Neural cell (in vitro differentiated cells): Measurements from ENCODE around the gene BGN. TPM values are rescaled to one million over a fixed set of nuclear protein-coding genes. Genes with fewer than 3 reads are reported as not detected.

Experiments
- H2AFZ ChIP-seq: fragments of 200-600, 300-800 bp; sonication (generic), shearing (Covaris generic); 2 replicates; pipeline ENCODE4 v1.6.0; 2014; ENCODE audit warnings: low read depth, mild to moderate bottlenecking, antibody characterized with exemption, low read length, moderate library complexity
- H3F3A ChIP-seq: fragments of 200-600 bp; shearing (Covaris generic); 2 replicates; pipeline ENCODE4 v1.6.1; 2016; ENCODE audit warnings: mild to moderate bottlenecking, moderate library complexity, mixed read lengths, antibody characterized with exemption, low read length; ENCODE audit not compliant: insufficient read depth, poor library complexity, severe bottlenecking
- H3K27ac ChIP-seq: fragments of 200-600, 300-800 bp; sonication (generic), shearing (Covaris generic); 2 replicates; pipeline ENCODE4 v1.5.1; 2014; ENCODE audit warnings: mild to moderate bottlenecking, low read length, moderate library complexity
- H3K27me3 ChIP-seq: fragments of 300-800, 200-600 bp; sonication (generic), shearing (Covaris generic); 2 replicates; pipeline ENCODE4 v1.6.0; 2014; ENCODE audit warnings: mild to moderate bottlenecking, low read depth, low read length, moderate library complexity; ENCODE audit not compliant: insufficient read depth
- H3K36me3 ChIP-seq: fragments of 300-800, 200-600 bp; sonication (generic), shearing (Covaris generic); 2 replicates; pipeline ENCODE4 v1.5.1; 2014; ENCODE audit warnings: mild to moderate bottlenecking, antibody characterized with exemption, low read length, moderate library complexity; ENCODE audit not compliant: insufficient read depth
- H3K4me2 ChIP-seq: fragments of 300-800, 200-600 bp; sonication (generic), shearing (Covaris generic); 2 replicates; pipeline ENCODE4 v1.6.0; 2014; ENCODE audit warnings: mild to moderate bottlenecking, low read length
- H3K4me3 ChIP-seq: fragments of 300-800, 200-600 bp; sonication (generic), shearing (Covaris generic); 2 replicates; pipeline ENCODE4 v1.5.1; 2014; ENCODE audit warnings: mild to moderate bottlenecking, low read length, moderate library complexity
- H3K79me2 ChIP-seq: fragments of 200-600 bp; shearing (Covaris generic); replicated peaks from 2 replicates; pipeline ENCODE4 v1.6.0; 2014; ENCODE audit warnings: mild to moderate bottlenecking, low read length, moderate library complexity; ENCODE audit not compliant: insufficient read depth
- H3K9ac ChIP-seq: fragments of 300-800, 200-600 bp; sonication (generic), shearing (Covaris generic); 2 replicates; pipeline ENCODE4 v1.6.1; 2016; ENCODE audit warnings: mild to moderate bottlenecking, low read length, mixed read lengths
- H3K9me2 ChIP-seq: fragments of 200-600 bp; shearing (Covaris generic); 2 replicates; pipeline ENCODE4 v1.6.1; 2016; ENCODE audit warnings: mild to moderate bottlenecking, low read length, mixed read lengths; ENCODE audit not compliant: insufficient read depth
- H3K9me3 ChIP-seq: fragments of 200-600, 300-800 bp; sonication (generic), shearing (Covaris generic); 2 replicates; pipeline ENCODE4 v1.6.1; 2016; ENCODE audit warnings: mild to moderate bottlenecking, mixed run types, low read length, moderate library complexity, mixed read lengths
- H4K20me1 ChIP-seq: fragments of 200-600 bp; shearing (Covaris generic); 2 replicates; pipeline ENCODE4 v1.6.1; 2016; ENCODE audit warnings: mild to moderate bottlenecking, mixed run types; ENCODE audit not compliant: insufficient read depth
- EP300 ChIP-seq: fragments of 450-650 bp; conservative IDR thresholded peaks from 2 replicates; pipeline ENCODE4 v1.6.1; 2014; ENCODE audit warnings: antibody characterized with exemption, mild to moderate bottlenecking, moderate library complexity; ENCODE audit not compliant: poor library complexity, severe bottlenecking
- EZH2 ChIP-seq: fragments of 200-600, 300-800 bp; shearing (Covaris generic), sonication (generic); IDR thresholded peaks from 2 replicates; pipeline ENCODE4 v1.6.1; 2014; ENCODE audit warnings: antibody characterized with exemption, low read length, borderline replicate concordance, mild to moderate bottlenecking; ENCODE audit not compliant: insufficient read depth, poor library complexity, severe bottlenecking
- MXI1 ChIP-seq: fragments of 450-650 bp; conservative IDR thresholded peaks from 2 replicates; pipeline ENCODE4 v1.6.1; 2014; ENCODE audit warnings: antibody characterized with exemption, mild to moderate bottlenecking; ENCODE audit not compliant: poor library complexity, severe bottlenecking
- POLR2AphosphoS5 ChIP-seq: IDR thresholded peaks from 2 replicates; pipeline ENCODE4 v1.6.1; 2012
- RAD21 ChIP-seq: fragments of 450-650 bp; conservative IDR thresholded peaks from 2 replicates; pipeline ENCODE4 v1.6.1; 2014; ENCODE audit warnings: antibody characterized with exemption, mild to moderate bottlenecking, moderate library complexity
- SMC3 ChIP-seq: fragments of 450-650 bp; conservative IDR thresholded peaks from 2 replicates; pipeline ENCODE4 v1.6.1; 2014; ENCODE audit warnings: antibody characterized with exemption, mild to moderate bottlenecking, moderate library complexity; ENCODE audit not compliant: poor library complexity
- TAF1 ChIP-seq: IDR thresholded peaks from 2 replicates; pipeline ENCODE4 v1.6.1; 2012; ENCODE audit warnings: low read depth
- polyA plus RNA-seq: library from polyadenylated mRNA; depleted of rRNA; stranded (reverse); fragments of >200 nt; gene quantifications from 2 replicates; pipeline ENCODE4 v1.2.3, GENCODE V29; 2014
- TF ChIP-seq, protein P1 (sequence below): fragments of 450-650 bp; IDR thresholded peaks from 2 replicates; pipeline ENCODE4 v1.5.1; 2014; ENCODE audit warnings: antibody characterized with exemption, mild to moderate bottlenecking, moderate library complexity; ENCODE audit not compliant: poor library complexity, severe bottlenecking
- TF ChIP-seq, protein P2 (sequence below): IDR thresholded peaks from 2 replicates; pipeline ENCODE4 v1.6.1; 2012; ENCODE audit warnings: borderline replicate concordance

Gene BGN
- polyA plus RNA-seq, 1 donor from 2014 or later: not detected

DNA sequence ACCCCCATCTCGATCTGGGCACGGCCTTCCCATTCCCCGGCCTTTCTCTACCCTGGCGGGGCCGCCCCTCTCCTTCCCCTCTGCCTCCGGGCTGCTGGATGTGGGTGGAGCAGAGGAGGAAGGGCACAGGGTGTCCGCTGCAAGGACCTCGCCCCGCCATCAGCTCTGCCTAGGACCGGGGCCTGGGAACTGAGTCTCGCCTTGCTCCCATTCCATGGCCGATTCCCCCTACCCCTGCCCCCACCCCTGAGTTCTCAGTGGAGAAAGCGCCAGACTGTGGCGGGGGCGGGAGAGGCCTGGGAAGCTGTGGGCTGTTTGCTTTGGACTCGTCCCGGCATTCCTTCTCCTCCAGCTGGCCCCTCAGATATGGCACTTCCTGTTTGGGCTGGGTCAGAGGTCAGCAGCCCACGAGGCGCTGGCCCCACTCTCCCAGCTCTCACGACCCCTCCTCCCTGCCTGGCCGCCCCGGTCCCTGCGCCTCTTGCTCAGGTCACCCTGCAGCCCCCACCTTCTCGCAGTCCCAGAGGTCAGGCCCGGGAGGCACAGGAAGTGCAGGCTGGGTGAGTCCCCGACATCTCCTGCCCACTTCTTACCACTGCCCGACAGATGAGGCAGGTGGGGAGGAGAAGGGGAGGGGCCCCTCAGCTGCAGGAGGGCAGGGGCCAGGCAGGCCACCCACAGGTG lies 6.4 kb upstream of the BGN start:
- H3K27me3 ChIP-seq: no peaks in the 10 kb centered on the region
- H3K36me3 ChIP-seq: no peaks in the 10 kb centered on the region
- no peaks in the 10 kb centered on the region for H4K20me1 ChIP-seq
- H3K9me3 ChIP-seq: no peaks in the 10 kb centered on the region
- H3K9me2 ChIP-seq: no peaks in the 10 kb centered on the region
- no peak overlapping the region for H3K4me3 ChIP-seq
- no peak for TF ChIP-seq SMC3
- TF ChIP-seq TAF1: no peak
- TF ChIP-seq EZH2: no peak
- no peak for TF ChIP-seq RAD21
- TF ChIP-seq POLR2AphosphoS5: no peak
- TF ChIP-seq, protein P1, sequence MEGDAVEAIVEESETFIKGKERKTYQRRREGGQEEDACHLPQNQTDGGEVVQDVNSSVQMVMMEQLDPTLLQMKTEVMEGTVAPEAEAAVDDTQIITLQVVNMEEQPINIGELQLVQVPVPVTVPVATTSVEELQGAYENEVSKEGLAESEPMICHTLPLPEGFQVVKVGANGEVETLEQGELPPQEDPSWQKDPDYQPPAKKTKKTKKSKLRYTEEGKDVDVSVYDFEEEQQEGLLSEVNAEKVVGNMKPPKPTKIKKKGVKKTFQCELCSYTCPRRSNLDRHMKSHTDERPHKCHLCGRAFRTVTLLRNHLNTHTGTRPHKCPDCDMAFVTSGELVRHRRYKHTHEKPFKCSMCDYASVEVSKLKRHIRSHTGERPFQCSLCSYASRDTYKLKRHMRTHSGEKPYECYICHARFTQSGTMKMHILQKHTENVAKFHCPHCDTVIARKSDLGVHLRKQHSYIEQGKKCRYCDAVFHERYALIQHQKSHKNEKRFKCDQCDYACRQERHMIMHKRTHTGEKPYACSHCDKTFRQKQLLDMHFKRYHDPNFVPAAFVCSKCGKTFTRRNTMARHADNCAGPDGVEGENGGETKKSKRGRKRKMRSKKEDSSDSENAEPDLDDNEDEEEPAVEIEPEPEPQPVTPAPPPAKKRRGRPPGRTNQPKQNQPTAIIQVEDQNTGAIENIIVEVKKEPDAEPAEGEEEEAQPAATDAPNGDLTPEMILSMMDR: no peak
- TF ChIP-seq, protein P2, sequence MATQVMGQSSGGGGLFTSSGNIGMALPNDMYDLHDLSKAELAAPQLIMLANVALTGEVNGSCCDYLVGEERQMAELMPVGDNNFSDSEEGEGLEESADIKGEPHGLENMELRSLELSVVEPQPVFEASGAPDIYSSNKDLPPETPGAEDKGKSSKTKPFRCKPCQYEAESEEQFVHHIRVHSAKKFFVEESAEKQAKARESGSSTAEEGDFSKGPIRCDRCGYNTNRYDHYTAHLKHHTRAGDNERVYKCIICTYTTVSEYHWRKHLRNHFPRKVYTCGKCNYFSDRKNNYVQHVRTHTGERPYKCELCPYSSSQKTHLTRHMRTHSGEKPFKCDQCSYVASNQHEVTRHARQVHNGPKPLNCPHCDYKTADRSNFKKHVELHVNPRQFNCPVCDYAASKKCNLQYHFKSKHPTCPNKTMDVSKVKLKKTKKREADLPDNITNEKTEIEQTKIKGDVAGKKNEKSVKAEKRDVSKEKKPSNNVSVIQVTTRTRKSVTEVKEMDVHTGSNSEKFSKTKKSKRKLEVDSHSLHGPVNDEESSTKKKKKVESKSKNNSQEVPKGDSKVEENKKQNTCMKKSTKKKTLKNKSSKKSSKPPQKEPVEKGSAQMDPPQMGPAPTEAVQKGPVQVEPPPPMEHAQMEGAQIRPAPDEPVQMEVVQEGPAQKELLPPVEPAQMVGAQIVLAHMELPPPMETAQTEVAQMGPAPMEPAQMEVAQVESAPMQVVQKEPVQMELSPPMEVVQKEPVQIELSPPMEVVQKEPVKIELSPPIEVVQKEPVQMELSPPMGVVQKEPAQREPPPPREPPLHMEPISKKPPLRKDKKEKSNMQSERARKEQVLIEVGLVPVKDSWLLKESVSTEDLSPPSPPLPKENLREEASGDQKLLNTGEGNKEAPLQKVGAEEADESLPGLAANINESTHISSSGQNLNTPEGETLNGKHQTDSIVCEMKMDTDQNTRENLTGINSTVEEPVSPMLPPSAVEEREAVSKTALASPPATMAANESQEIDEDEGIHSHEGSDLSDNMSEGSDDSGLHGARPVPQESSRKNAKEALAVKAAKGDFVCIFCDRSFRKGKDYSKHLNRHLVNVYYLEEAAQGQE: no peak
- TF ChIP-seq MXI1: no peak
- no peak for TF ChIP-seq EP300
- H3K79me2 ChIP-seq: no peaks in the 10 kb centered on the region
- no peak overlapping the region for H3K4me2 ChIP-seq
- H3K9ac ChIP-seq: no peak overlapping the region
- no peak overlapping the region for H2AFZ ChIP-seq
- no peaks in the 10 kb centered on the region for H3F3A ChIP-seq
- no peak overlapping the region for H3K27ac ChIP-seq

DNA sequence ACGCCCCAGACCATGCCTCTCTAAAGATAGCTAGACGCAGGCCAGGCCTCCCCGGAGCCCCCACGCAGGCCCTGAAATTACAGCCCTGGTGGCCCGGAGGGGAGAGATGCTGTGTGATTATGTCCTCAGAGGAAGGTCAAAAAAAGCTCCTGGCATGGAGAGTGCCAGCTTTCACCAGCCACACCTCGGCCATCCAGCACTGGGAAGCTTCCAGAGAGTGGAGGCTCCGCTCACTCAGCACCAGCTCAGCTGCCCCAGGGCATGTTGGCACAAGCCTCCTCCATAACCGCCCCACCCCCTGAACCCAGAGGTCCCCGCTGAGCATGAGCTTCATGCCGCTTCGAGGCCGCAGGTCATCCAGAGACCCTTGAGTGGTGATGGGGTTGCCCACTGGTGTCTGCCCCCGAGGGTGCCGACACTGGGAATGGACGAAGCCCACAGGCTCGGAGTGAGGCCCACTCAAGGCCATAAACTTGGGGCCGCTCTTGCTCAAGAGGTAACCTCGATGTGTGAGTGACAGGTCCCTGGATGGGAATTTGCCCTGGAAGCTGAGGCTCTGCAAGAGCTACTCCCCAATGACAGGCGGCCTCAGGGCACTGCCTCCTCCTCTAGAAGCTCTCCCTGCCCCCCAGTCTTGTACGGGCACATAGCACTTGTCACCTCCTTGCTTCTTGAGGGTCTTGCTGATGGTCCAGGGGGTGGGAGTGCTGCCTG lies 4.4 kb upstream of the BGN start:
- Histone ChIP-seq H3F3A (no peaks in the 10 kb centered on the region), H4K20me1 (no peaks in the 10 kb centered on the region)
- TF ChIP-seq, protein P1: no peak
- no peak for TF ChIP-seq RAD21
- no peak for TF ChIP-seq TAF1
- TF ChIP-seq EZH2: no peak

More for the DNA sequence above, 4.4 kb upstream of the BGN start:
- no peak overlapping the region for H2AFZ ChIP-seq
- H3K79me2 ChIP-seq: no peaks in the 10 kb centered on the region
- H3K4me2 ChIP-seq: no peak overlapping the region
- H3K4me3 ChIP-seq: no peak overlapping the region
- H3K27ac ChIP-seq: no peak overlapping the region
- no peak overlapping the region for H3K9ac ChIP-seq
- H3K9me2 ChIP-seq: no peaks in the 10 kb centered on the region
- H3K27me3 ChIP-seq: no peaks in the 10 kb centered on the region
- H3K36me3 ChIP-seq: no peaks in the 10 kb centered on the region
- H3K9me3 ChIP-seq: no peaks in the 10 kb centered on the region
